CD14-positive monocyte (primary cell): ENCODE results near the gene KRT74. TPM values are rescaled to one million over a fixed set of nuclear protein-coding genes. Genes with fewer than 3 reads are reported as not detected.

Experiments
- DNase-seq, 3 donors: peaks; one replicate each; pipeline ENCODE4 v3.0.0-alpha.2; 2011 to 2022
- H2AFZ ChIP-seq: 2 replicates; pipeline ENCODE4 v1.6.0; 2012; ENCODE audit warnings: mild to moderate bottlenecking, low read depth, low read length, inconsistent platforms; ENCODE audit not compliant: insufficient read depth, poor library complexity, severe bottlenecking
- H3K27ac ChIP-seq, 2 donors: 1 replicate in 1 of 2; 2 replicates in 1 of 2; pipeline ENCODE4 v1.5.1; 2012 to 2013; ENCODE audit warnings: low read length in 2 of 2, control low read depth in 1 of 2, inconsistent platforms in 1 of 2, low read depth in 1 of 2, mild to moderate bottlenecking in 1 of 2
- H3K27me3 ChIP-seq, 2 donors: one replicate each; pipeline versions ENCODE4 v1.6.0 to v1.6.1; 2011 to 2013; ENCODE audit warnings: low read length in 2 of 2; ENCODE audit not compliant: control insufficient read depth in 2 of 2, insufficient read depth in 2 of 2
- H3K36me3 ChIP-seq, 2 donors: replicated peaks in 1 of 2; 1 replicate in 1 of 2; 2 replicates in 1 of 2; pipeline versions ENCODE4 v1.5.1 to v1.6.1; 2012 to 2013; ENCODE audit warnings: low read length in 2 of 2, control low read depth in 1 of 2, inconsistent platforms in 1 of 2, mild to moderate bottlenecking in 1 of 2; ENCODE audit not compliant: insufficient read depth in 2 of 2, control insufficient read depth in 1 of 2
- H3K4me1 ChIP-seq, 2 donors: 1 replicate in 1 of 2; 2 replicates in 1 of 2; pipeline versions ENCODE4 v1.5.1 to v1.6.1; 2012 to 2013; ENCODE audit warnings: low read length in 2 of 2, control low read depth in 1 of 2, inconsistent platforms in 1 of 2, mild to moderate bottlenecking in 1 of 2, moderate library complexity in 1 of 2; ENCODE audit not compliant: insufficient read depth in 2 of 2, control insufficient read depth in 1 of 2
- H3K4me2 ChIP-seq: replicated peaks from 2 replicates; pipeline ENCODE3; 2012; ENCODE audit warnings: low read length, moderate library complexity, mild to moderate bottlenecking; ENCODE audit not compliant: poor library complexity, severe bottlenecking; ENCODE audit errors: extremely low read depth
- H3K4me3 ChIP-seq, 3 experiments: fragments of 200-600 bp in 1 of 3; sonication (generic) in 1 of 3; replicated peaks in 1 of 3; 1 replicate in 2 of 3; 2 replicates in 1 of 3; pipeline ENCODE4 v1.5.1; 2011 to 2013; ENCODE audit warnings: low read length in 3 of 3, mild to moderate bottlenecking in 3 of 3, control low read depth in 2 of 3, low read depth in 2 of 3, inconsistent platforms in 1 of 3, moderate library complexity in 1 of 3
- H3K79me2 ChIP-seq: 2 replicates; pipeline ENCODE4 v1.6.0; 2012; ENCODE audit warnings: mild to moderate bottlenecking, control low read depth, inconsistent platforms, low read length, moderate library complexity; ENCODE audit not compliant: insufficient read depth
- H3K9ac ChIP-seq: 2 replicates; pipeline ENCODE4 v1.6.0; 2017; ENCODE audit warnings: low read length, mild to moderate bottlenecking; ENCODE audit not compliant: insufficient read depth, poor library complexity, severe bottlenecking
- H3K9me3 ChIP-seq, 2 donors: replicated peaks in 1 of 2; 1 replicate in 1 of 2; 2 replicates in 1 of 2; pipeline versions ENCODE4 v1.5.1 to v1.6.1; 2012 to 2013; ENCODE audit warnings: low read length in 2 of 2, control low read depth in 1 of 2; ENCODE audit not compliant: control insufficient read depth in 1 of 2, insufficient read depth in 1 of 2
- H4K20me1 ChIP-seq: 2 replicates; pipeline ENCODE4 v1.6.0; 2012; ENCODE audit warnings: mild to moderate bottlenecking, low read length, control low read depth, moderate library complexity; ENCODE audit not compliant: insufficient read depth
- H3K27ac Mint-ChIP-seq, 7 donors: one replicate each; pipeline ENCODE4 v1.8.0; 2020; ENCODE audit warnings: mild to moderate bottlenecking in 7 of 7, mixed read lengths in 7 of 7, moderate library complexity in 6 of 7, inconsistent platforms in 2 of 7
- H3K27me3 Mint-ChIP-seq, 3 donors: one replicate each; pipeline ENCODE4 v1.8.0; 2021 to 2022; ENCODE audit warnings: low read depth in 3 of 3, mild to moderate bottlenecking in 3 of 3, mixed read lengths in 3 of 3, moderate library complexity in 3 of 3, inconsistent platforms in 1 of 3
- H3K36me3 Mint-ChIP-seq, 2 donors: one replicate each; pipeline ENCODE4 v1.8.0; 2020; ENCODE audit warnings: mixed read lengths in 2 of 2, inconsistent platforms in 1 of 2, mild to moderate bottlenecking in 1 of 2
- H3K4me1 Mint-ChIP-seq: one replicate; pipeline ENCODE4 v1.8.0; 2020; ENCODE audit warnings: mild to moderate bottlenecking, mixed read lengths
- H3K4me3 Mint-ChIP-seq, 2 donors: one replicate each; pipeline ENCODE4 v1.8.0; 2020; ENCODE audit warnings: mild to moderate bottlenecking in 2 of 2, mixed read lengths in 2 of 2, moderate library complexity in 1 of 2
- H3K9me3 Mint-ChIP-seq, 7 donors: one replicate each; pipeline ENCODE4 v1.8.0; 2020 to 2022; ENCODE audit warnings: mixed read lengths in 7 of 7, mild to moderate bottlenecking in 6 of 7, moderate library complexity in 6 of 7, inconsistent platforms in 2 of 7
- CTCF ChIP-seq: fragments of 200-600 bp; IDR thresholded peaks from one replicate; pipeline ENCODE4 v1.8.0; 2022; ENCODE audit warnings: antibody characterized with exemption, mild to moderate bottlenecking
- whole genome bisulfite sequencing: methylation state at CpG from one replicate; pipeline ENCODE4 v1.1.5; 2013; ENCODE audit warnings: missing lambda C conversion rate; ENCODE audit not compliant: insufficient coverage; 5-methylcytosine and 5-hydroxymethylcytosine counted together
- intact Hi-C, 2 donors: fragments of 100-400 bp; cut with micrococcal nuclease; formaldehyde crosslinking; loops; one replicate each; pipeline versions ENCODE4 v1.15.0 to v1.15.1; 2023
- polyA plus RNA-seq, 3 donors: library from polyadenylated mRNA; depleted of rRNA in 1 of 3; unstranded in 2 of 3; stranded (reverse) in 1 of 3; fragments of 300-500 nt in 2 of 3; fragments of >200 nt in 1 of 3; fragmentation: Illumina TruSeq in 2 of 3; gene quantifications; 1 replicate in 2 of 3; 2 replicates in 1 of 3; pipeline ENCODE4 v1.2.3, GENCODE V29; 2012 to 2021

Gene KRT74
- polyA plus RNA-seq, 3 donors: not detected

GRCh38 chr12:52606096-52606495 lies 32.5 kb upstream of the KRT74 start:
- TF ChIP-seq CTCF: no peak
- WGBS: 93% methylated on average over 2 of the region's 3 CpGs
- H4K20me1 ChIP-seq: no peaks in the 10 kb centered on the region
- H3K9ac ChIP-seq: no peak overlapping the region
- peaks cover 8 to 13% of the 10 kb centered on the region in 2 donors for H3K27me3 ChIP-seq
- peaks cover 0 to under 1% of the 10 kb centered on the region in 2 donors for H3K9me3 ChIP-seq
- H3K27ac ChIP-seq: no peak overlapping the region
- no peaks in the 10 kb centered on the region for H3K36me3 ChIP-seq
- Mint-ChIP-seq H3K4me3 (no peak overlapping the region), H3K4me1 (no peaks in the 10 kb centered on the region), H3K9me3 (peaks cover 0 to 5% (median 0%) of the 10 kb centered on the region in 7 donors), H3K27me3 (peaks cover 17 to 32% (median 19%) of the 10 kb centered on the region in 3 donors), H3K27ac (no peak overlapping the region), H3K36me3 (no peaks in the 10 kb centered on the region)
- no peak for DNase-seq
- H3K4me1 ChIP-seq: no peaks in the 10 kb centered on the region
- intact Hi-C loops: no loop called here
- no peak overlapping the region for H3K4me3 ChIP-seq
- no peak overlapping the region for H3K4me2 ChIP-seq
- H2AFZ ChIP-seq: no peak overlapping the region
- H3K79me2 ChIP-seq: no peaks in the 10 kb centered on the region

GRCh38 chr12:52605542-52605941 lies 31.9 kb upstream of the KRT74 start:
- Histone ChIP-seq H3K79me2 (no peaks in the 10 kb centered on the region), H2AFZ (no peak overlapping the region), H3K4me1 (no peaks in the 10 kb centered on the region), H3K4me3 (no peak overlapping the region), H3K9ac (no peak overlapping the region), H3K4me2 (no peak overlapping the region), H3K36me3 (no peaks in the 10 kb centered on the region), H4K20me1 (no peaks in the 10 kb centered on the region), H3K9me3 (peaks cover 0 to 5% of the 10 kb centered on the region in 2 donors), H3K27me3 (peaks cover 9 to 17% of the 10 kb centered on the region in 2 donors), H3K27ac (no peak overlapping the region)
- Mint-ChIP-seq H3K36me3 (no peaks in the 10 kb centered on the region), H3K27ac (no peak overlapping the region), H3K4me3 (no peak overlapping the region), H3K27me3 (peaks cover 19 to 33% (median 19%) of the 10 kb centered on the region in 3 donors), H3K4me1 (no peaks in the 10 kb centered on the region), H3K9me3 (peaks cover 0 to 5% (median 2%) of the 10 kb centered on the region in 7 donors)
- intact Hi-C loops: no loop called here
- TF ChIP-seq CTCF: no peak
- WGBS: no CpG with 5 or more reads among the region's 1 CpG
- no peak for DNase-seq
